OCI-LY7 (cell line): ENCODE data around the gene SERPINA3. TPM values are rescaled to one million over a fixed set of nuclear protein-coding genes. Genes with fewer than 3 reads are reported as not detected.

ENCODE experiments used
- BruUV-seq: library from RNA; stranded (reverse); fragments of 400-500 nt; replicated peaks from 2 replicates; lab custom pipeline; 2021; lab: Mats Ljungman, UMichigan
- CTCF ChIA-PET: fragments of 300-600 bp; sonication (Branson Sonifier 250); formaldehyde crosslinking; loops from one replicate; lab custom pipeline; 2022; ENCODE audit warnings: antibody characterized with exemption; ENCODE audit not compliant: unreplicated experiment; lab: Charles Lee
- POLR2A ChIA-PET: fragments of 300-600 bp; sonication (Branson Sonifier 250); formaldehyde crosslinking; loops from one replicate; lab custom pipeline; 2022; ENCODE audit warnings: antibody characterized with exemption; lab: Charles Lee
- DNase-seq: peaks from one replicate; pipeline ENCODE4 v3.0.0-alpha.2; 2015; ENCODE audit warnings: low spot score
- H2AFZ ChIP-seq: fragments of 200-600 bp; sonication (generic), shearing (Covaris generic); 2 replicates; pipeline ENCODE4 v1.6.1; 2014; ENCODE audit warnings: mild to moderate bottlenecking, antibody characterized with exemption, low read length, moderate library complexity
- H3K27ac ChIP-seq: fragments of 200-600 bp; sonication (generic); 2 replicates; pipeline ENCODE4 v1.5.1; 2014; ENCODE audit warnings: mixed run types, low read depth, mild to moderate bottlenecking, moderate library complexity, low read length, inconsistent platforms; ENCODE audit not compliant: poor library complexity, severe bottlenecking
- H3K36me3 ChIP-seq: fragments of 200-600 bp; sonication (generic); 2 replicates; pipeline ENCODE4 v1.6.1; 2014; ENCODE audit warnings: mild to moderate bottlenecking, antibody characterized with exemption, low read length, moderate library complexity, mixed read lengths; ENCODE audit not compliant: insufficient read depth
- H3K4me1 ChIP-seq: fragments of 200-600 bp; sonication (generic); 2 replicates; pipeline ENCODE4 v1.5.1; 2014; ENCODE audit warnings: mild to moderate bottlenecking, low read length; ENCODE audit not compliant: insufficient read depth, poor library complexity, severe bottlenecking
- H3K4me2 ChIP-seq: fragments of 200-600 bp; sonication (generic); 2 replicates; pipeline ENCODE4 v1.6.1; 2014; ENCODE audit warnings: mild to moderate bottlenecking, low read length
- H3K4me3 ChIP-seq: fragments of 200-600 bp; sonication (generic); 2 replicates; pipeline ENCODE4 v1.5.1; 2014; ENCODE audit warnings: mild to moderate bottlenecking, low read depth, low read length; ENCODE audit not compliant: poor library complexity, severe bottlenecking
- H3K79me2 ChIP-seq: fragments of 200-600 bp; sonication (generic); 2 replicates; pipeline ENCODE4 v1.6.1; 2016; ENCODE audit warnings: low read depth, mild to moderate bottlenecking, low read length, moderate library complexity, mixed read lengths; ENCODE audit not compliant: insufficient read depth
- H3K9me2 ChIP-seq: fragments of 200-600 bp; sonication (generic); 2 replicates; pipeline ENCODE4 v1.6.1; 2016; ENCODE audit warnings: mild to moderate bottlenecking, low read length, mixed read lengths; ENCODE audit not compliant: insufficient read depth
- H3K9me3 ChIP-seq: fragments of 200-600 bp; sonication (generic); 2 replicates; pipeline ENCODE4 v1.6.1; 2014; ENCODE audit warnings: mild to moderate bottlenecking, mixed run types, low read length, mixed read lengths
- H4K20me1 ChIP-seq: fragments of 200-600 bp; sonication (generic); 2 replicates; pipeline ENCODE4 v1.6.1; 2014; ENCODE audit warnings: mild to moderate bottlenecking, antibody characterized with exemption, low read length, moderate library complexity, mixed read lengths; ENCODE audit not compliant: insufficient read depth
- CTCF ChIP-seq: fragments of 200-600 bp; sonication (generic); conservative IDR thresholded peaks from 2 replicates; pipeline ENCODE4 v1.5.1; 2014; ENCODE audit warnings: mild to moderate bottlenecking, antibody characterized with exemption, low read length, moderate library complexity, mixed read lengths
- EZH2phosphoT487 ChIP-seq: fragments of 200-600 bp; sonication (generic); IDR thresholded peaks from 2 replicates; pipeline ENCODE4 v1.6.1; 2018; ENCODE audit warnings: low read depth, borderline replicate concordance, mild to moderate bottlenecking, mixed run types, antibody characterized with exemption, low read length, moderate library complexity, mixed read lengths
- intact Hi-C: fragments of 100-400 bp; cut with micrococcal nuclease; formaldehyde crosslinking; loops from one replicate; pipeline ENCODE4 v1.10.0; 2022; ENCODE audit not compliant: unreplicated experiment
- total RNA-seq, 2 experiments: library from RNA; depleted of rRNA in 1 of 2; stranded (reverse); fragments of >200 nt in 1 of 2; shearing (Covaris generic) in 1 of 2; gene quantifications; 2 replicates each; pipeline ENCODE4 v1.2.3, GENCODE V29; 2014 to 2022

Gene SERPINA3
- total RNA-seq, 2 experiments from 2014 or later: not detected

GRCh38 chr14:94570002-94570400 is 42.2 kb upstream of the SERPINA3 start:
- Histone ChIP-seq H3K9me2 (no peaks in the 10 kb centered on the region), H3K36me3 (no peaks in the 10 kb centered on the region), H3K4me1 (no peaks in the 10 kb centered on the region), H4K20me1 (no peaks in the 10 kb centered on the region), H3K4me2 (no peak overlapping the region), H3K4me3 (no peak overlapping the region), H2AFZ (no peak overlapping the region), H3K79me2 (no peaks in the 10 kb centered on the region), H3K27ac (no peak overlapping the region), H3K9me3 (no peaks in the 10 kb centered on the region)
- ChIA-PET POLR2A (no interaction called here), CTCF (no interaction called here)
- no peak for DNase-seq
- intact Hi-C loops: no loop called here
- TF ChIP-seq CTCF (no peak), EZH2phosphoT487 (no peak)
- no TSS peak for BruUV-seq

DNA sequence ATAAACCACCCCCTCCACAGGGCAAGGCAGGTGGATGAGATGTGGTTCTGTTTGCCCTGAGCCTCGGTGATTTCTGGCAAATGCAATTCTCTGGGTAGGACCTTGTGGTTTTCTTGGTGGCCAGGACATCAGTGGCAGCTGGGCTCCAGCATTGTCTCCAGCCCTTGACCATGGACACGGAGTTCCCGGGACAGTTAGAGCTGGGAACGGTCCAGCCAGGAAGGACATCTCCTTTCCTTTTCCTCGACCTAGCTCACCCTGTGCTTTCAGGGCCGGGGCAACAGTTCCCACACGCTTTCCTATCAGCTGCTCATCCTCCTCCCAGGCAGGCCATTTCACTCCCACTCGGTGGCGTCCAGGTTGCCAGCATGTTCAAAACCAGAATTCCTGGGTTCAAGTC is 41.8 kb upstream of the SERPINA3 start:
- Histone ChIP-seq H2AFZ (no peak overlapping the region), H3K4me2 (no peak overlapping the region), H3K36me3 (no peaks in the 10 kb centered on the region), H3K27ac (no peak overlapping the region), H4K20me1 (no peaks in the 10 kb centered on the region), H3K4me1 (no peaks in the 10 kb centered on the region), H3K4me3 (no peak overlapping the region), H3K9me2 (no peaks in the 10 kb centered on the region), H3K9me3 (no peaks in the 10 kb centered on the region), H3K79me2 (no peaks in the 10 kb centered on the region)
- CTCF ChIA-PET: no interaction called here
- intact Hi-C loops: no loop called here
- POLR2A ChIA-PET: no interaction called here
- DNase-seq: no peak
- BruUV-seq: no TSS peak
- TF ChIP-seq CTCF (no peak), EZH2phosphoT487 (no peak)

GRCh38 chr14:94571395-94571794 is 40.8 kb upstream of the SERPINA3 start:
- intact Hi-C loops: no loop called here
- Histone ChIP-seq H3K4me1 (no peaks in the 10 kb centered on the region), H3K36me3 (no peaks in the 10 kb centered on the region), H3K79me2 (no peaks in the 10 kb centered on the region), H2AFZ (no peak overlapping the region), H3K27ac (no peak overlapping the region), H3K4me3 (no peak overlapping the region), H4K20me1 (no peaks in the 10 kb centered on the region), H3K9me2 (no peaks in the 10 kb centered on the region), H3K9me3 (no peaks in the 10 kb centered on the region), H3K4me2 (no peak overlapping the region)
- ChIA-PET POLR2A (no interaction called here), CTCF (no interaction called here)
- TF ChIP-seq EZH2phosphoT487 (no peak), CTCF (no peak)
- no TSS peak for BruUV-seq
- no peak for DNase-seq
